AG04450 (cell line): ENCODE results near the gene PAPPA. TPM values are rescaled to one million over a fixed set of nuclear protein-coding genes. Genes with fewer than 3 reads are reported as not detected.
A peak's percentile ranks its signal among the peaks of the same experiment; 100 is the strongest.

Experiments used
- CTCF ChIA-PET: fragments of 300-600, 350-600 bp; formaldehyde crosslinking; extraction: SDS; loops from one replicate; lab custom pipeline; 2022; ENCODE audit warnings: antibody characterized with exemption, inconsistent platforms; lab: Charles Lee
- POLR2A ChIA-PET: fragments of 350-600 bp; formaldehyde crosslinking; extraction: SDS; loops from one replicate; lab custom pipeline; 2021; ENCODE audit warnings: antibody characterized with exemption, inconsistent platforms; lab: Yijun Ruan, JAX
- DNase-seq: peaks from one replicate; pipeline ENCODE4 v3.0.0-alpha.2; 2011; ENCODE audit warnings: low read depth, low spot score
- H3K27ac ChIP-seq: one replicate; pipeline ENCODE4 v1.5.1; 2012; ENCODE audit warnings: low read depth, low read length, control low read depth
- H3K27me3 ChIP-seq: one replicate; pipeline ENCODE4 v1.6.0; 2012; ENCODE audit warnings: low read length; ENCODE audit not compliant: control insufficient read depth, insufficient read depth
- H3K4me3 ChIP-seq: 2 replicates; pipeline ENCODE4 v1.5.1; 2011; ENCODE audit warnings: mild to moderate bottlenecking, low read depth, low read length, control low read depth
- H3K9me3 ChIP-seq: 2 replicates; pipeline ENCODE4 v1.5.1; 2012; ENCODE audit warnings: low read length; ENCODE audit not compliant: control insufficient read depth, insufficient read depth
- CTCF ChIP-seq: IDR thresholded peaks from 2 replicates; pipeline ENCODE4 v1.5.1; 2011; ENCODE audit warnings: low read depth, low read length, control low read depth, inconsistent platforms
- polyA plus RNA-seq: library from polyadenylated mRNA; depleted of rRNA; stranded (reverse); fragments of >200 nt; gene quantifications from 2 replicates; pipeline ENCODE4 v1.2.3, GENCODE V29; 2011

PAPPA gene
- polyA plus RNA-seq, 1 experiment = 65.0 TPM

- no peak overlapping the region for H3K4me3 ChIP-seq
- CTCF ChIA-PET = no interaction called here
- H3K27me3 ChIP-seq = no peaks in the 10 kb centered on the region
- H3K9me3 ChIP-seq = no peaks in the 10 kb centered on the region
- POLR2A ChIA-PET = no interaction called here
- DNase-seq = no peak
- no peak for TF ChIP-seq CTCF
- peak overlapping the region; percentile 25 for H3K27ac ChIP-seq
Measured at GRCh38 chr9:116232424-116233159, 79.0 kb downstream of the PAPPA start.

GRCh38 chr9:116233160-116233530 lies 79.6 kb downstream of the PAPPA start:
- POLR2A ChIA-PET = no interaction called here
- Histone ChIP-seq H3K27ac (no peak overlapping the region), H3K9me3 (no peaks in the 10 kb centered on the region)

GRCh38 chr9:116234081-116234480 lies 80.5 kb downstream of the PAPPA start:
- ChIA-PET CTCF (interaction anchor here (1.7 kb wide), 1 partner anchor 640 kb away, joined by 5 read pairs; no protein-coding TSS in a partner anchor), POLR2A (interaction anchor here (0.6 to 1.2 kb wide), 3 partner anchors 16 to 290 kb away, joined by 3 to 5 read pairs (median 4); no protein-coding TSS in a partner anchor)
- peak; percentile 92 for DNase-seq
- H3K27ac ChIP-seq = peak overlapping the region; percentile 96
- H3K9me3 ChIP-seq = no peaks in the 10 kb centered on the region
- no peak for TF ChIP-seq CTCF
- H3K27me3 ChIP-seq = no peaks in the 10 kb centered on the region
- H3K4me3 ChIP-seq = no peak overlapping the region

More at GRCh38 chr9:116233160-116233530, 79.6 kb downstream of the PAPPA start:
- Histone ChIP-seq H3K4me3 (no peak overlapping the region), H3K27me3 (no peaks in the 10 kb centered on the region)
- no peak for DNase-seq
- CTCF ChIA-PET = no interaction called here
- no peak for TF ChIP-seq CTCF

GRCh38 chr9:116236979-116237378 lies 83.4 kb downstream of the PAPPA start:
- Histone ChIP-seq H3K9me3 (no peaks in the 10 kb centered on the region), H3K27me3 (no peaks in the 10 kb centered on the region), H3K4me3 (no peak overlapping the region), H3K27ac (no peak overlapping the region)
- no peak for TF ChIP-seq CTCF
- ChIA-PET CTCF (no interaction called here), POLR2A (no interaction called here)
- no peak for DNase-seq

- ChIA-PET CTCF (no interaction called here), POLR2A (no interaction called here)
- Histone ChIP-seq H3K9me3 (no peaks in the 10 kb centered on the region), H3K4me3 (no peak overlapping the region), H3K27ac (peak overlapping the region; percentile 89), H3K27me3 (no peaks in the 10 kb centered on the region)
- no peak for TF ChIP-seq CTCF
- no peak for DNase-seq
Measured at GRCh38 chr9:116237456-116237855, 83.9 kb downstream of the PAPPA start.
